Astrocyte of the spinal cord (primary cell): ENCODE data around the gene NFE2.

Experiments
- DNase-seq: peaks from one replicate; pipeline ENCODE4 v3.0.0; 2011; ENCODE audit warnings: low read depth, low spot score
- H3K4me3 ChIP-seq: 2 replicates; pipeline ENCODE4 v1.5.1; 2011; ENCODE audit warnings: low read depth, mild to moderate bottlenecking, low read length, moderate library complexity
- CTCF ChIP-seq: IDR thresholded peaks from 2 replicates; pipeline ENCODE4 v1.5.1; 2012; ENCODE audit warnings: low read depth, mild to moderate bottlenecking, low read length, inconsistent platforms
- in situ Hi-C: cut with HindIII; loops from 2 replicates; pipeline ENCODE4 v1.10.0; 2017; ENCODE audit warnings: low sequenced_read_pairs

NFE2 gene

GRCh38 chr12:54304187-54304810, 3.5 kb upstream of the NFE2 start:
- in situ Hi-C loops, result no loop called here
- no peak for TF ChIP-seq CTCF
- DNase-seq, result no peak
- H3K4me3 ChIP-seq, result no peak overlapping the region

- TF ChIP-seq CTCF, result no peak
- no peak overlapping the region for H3K4me3 ChIP-seq
- in situ Hi-C loops, result no loop called here
- DNase-seq, result no peak
Measured at GRCh38 chr12:54303640-54304039, 2.8 kb upstream of the NFE2 start.

- DNase-seq, result no peak
- in situ Hi-C loops, result no loop called here
- no peak overlapping the region for H3K4me3 ChIP-seq
- no peak for TF ChIP-seq CTCF
Measured at GRCh38 chr12:54301428-54302048, 723 bp upstream of the NFE2 start.

- no peak for TF ChIP-seq CTCF
- H3K4me3 ChIP-seq, result peak overlapping the region; percentile 28
- no peak for DNase-seq
- in situ Hi-C loops, result no loop called here
Measured at GRCh38 chr12:54300225-54300731, 537 bp downstream of the NFE2 start.

GRCh38 chr12:54299515-54300224, 1.1 kb downstream of the NFE2 start:
- H3K4me3 ChIP-seq, result no peak overlapping the region
- in situ Hi-C loops, result no loop called here

More at GRCh38 chr12:54299515-54300224, 1.1 kb downstream of the NFE2 start:
- TF ChIP-seq CTCF, result no peak
- DNase-seq, result no peak
